ENCODE measurements around the gene HINT2. TPM values are rescaled to one million over a fixed set of nuclear protein-coding genes. Genes with fewer than 3 reads are reported as not detected.

The HINT2 gene
- total and polyA plus RNA-seq, 8 donors = 8.4 to 131 (median 21.0) TPM

GRCh38 chr9:35778496-35778895, 36.3 kb downstream of the HINT2 start:
- intact Hi-C loops (cut with DNase I; ENCODE audit: low total_unique reads) = no loop called here

GRCh38 chr9:35776018-35776417, 38.8 kb downstream of the HINT2 start:
- TF ChIP-seq EP300 (IDR thresholded peaks at IDR 0.05) = no peak
- TF ChIP-seq POLR2AphosphoS5 (IDR thresholded peaks at IDR 0.05) = no peak
- no peak for TF ChIP-seq CTCF (IDR thresholded peaks at IDR 0.05)
- TF ChIP-seq POLR2A (IDR thresholded peaks at IDR 0.05) = no peak
- H3K4me3 ChIP-seq = no peak overlapping the region
- H3K9me3 ChIP-seq = no peaks in the 10 kb centered on the region
- H3K36me3 ChIP-seq = no peaks in the 10 kb centered on the region
- no peak overlapping the region for H3K27ac ChIP-seq
- 89 to 93% (median 90%) methylated on average over 4 of the region's 4 CpGs for WGBS, 5 donors
- H3K27me3 ChIP-seq = no peaks in the 10 kb centered on the region
- peaks cover 8 to 16% (median 12%) of the 10 kb centered on the region in 4 donors for H3K4me1 ChIP-seq
- intact Hi-C loops (cut with DNase I; ENCODE audit: low total_unique reads) = no loop called here
- DNase-seq = no peak

More at GRCh38 chr9:35778496-35778895, 36.3 kb downstream of the HINT2 start:
- H3K36me3 ChIP-seq = no peaks in the 10 kb centered on the region
- 90 to 92% (median 92%) methylated on average over 3 of the region's 3 CpGs for WGBS, 5 donors
- TF ChIP-seq EP300 (IDR thresholded peaks at IDR 0.05) (no peak), POLR2AphosphoS5 (IDR thresholded peaks at IDR 0.05) (no peak), CTCF (IDR thresholded peaks at IDR 0.05) (no peak), POLR2A (IDR thresholded peaks at IDR 0.05) (no peak)
- H3K4me3 ChIP-seq = no peak overlapping the region
- no peaks in the 10 kb centered on the region for H3K4me1 ChIP-seq
- no peak for DNase-seq
- H3K27me3 ChIP-seq = no peaks in the 10 kb centered on the region
- H3K9me3 ChIP-seq = no peaks in the 10 kb centered on the region
- no peak overlapping the region for H3K27ac ChIP-seq

- H3K27ac ChIP-seq = no peak overlapping the region
- no peak overlapping the region for H3K4me3 ChIP-seq
- H3K27me3 ChIP-seq = no peaks in the 10 kb centered on the region
- 72 to 86% (median 75%) methylated on average over 7 of the region's 7 CpGs for WGBS, 5 donors
- H3K9me3 ChIP-seq = no peaks in the 10 kb centered on the region
- peak in 1 of 2 donors; percentile 29 for DNase-seq
- TF ChIP-seq CTCF (IDR thresholded peaks at IDR 0.05) (no peak), POLR2AphosphoS5 (IDR thresholded peaks at IDR 0.05) (no peak), EP300 (IDR thresholded peaks at IDR 0.05) (no peak), POLR2A (IDR thresholded peaks at IDR 0.05) (no peak)
- no peaks in the 10 kb centered on the region for H3K36me3 ChIP-seq
- peaks cover 10 to 25% (median 21%) of the 10 kb centered on the region in 4 donors for H3K4me1 ChIP-seq
- intact Hi-C loops (cut with DNase I; ENCODE audit: low total_unique reads) = no loop called here
Measured at GRCh38 chr9:35774907-35775635, 39.8 kb downstream of the HINT2 start.

- Histone ChIP-seq H3K9me3 (no peaks in the 10 kb centered on the region), H3K27ac (peak overlapping the region in 4 of 5 donors; percentile 7 to 78 (median 64)), H3K36me3 (no peaks in the 10 kb centered on the region), H3K27me3 (no peaks in the 10 kb centered on the region), H3K4me1 (peaks cover 10 to 36% (median 24%) of the 10 kb centered on the region in 4 donors), H3K4me3 (no peak overlapping the region)
- peak in 1 of 2 donors; percentile 61 for DNase-seq
- TF ChIP-seq POLR2A (IDR thresholded peaks at IDR 0.05) (no peak), POLR2AphosphoS5 (IDR thresholded peaks at IDR 0.05) (peak in 1 of 3 donors; percentile 63)
- intact Hi-C loops (cut with DNase I; ENCODE audit: low total_unique reads) = no loop called here
- WGBS, 5 donors = 46 to 62% (median 55%) methylated on average over 3 of the region's 3 CpGs
Measured at GRCh38 chr9:35771943-35772342, 42.9 kb downstream of the HINT2 start.

GRCh38 chr9:35771534-35771933, 43.3 kb downstream of the HINT2 start:
- peak; percentile 77 to 85 for DNase-seq
- WGBS, 5 donors = 20 to 37% (median 29%) methylated on average over 1 of the region's 1 CpG
- Histone ChIP-seq H3K4me3 (peak overlapping the region in 1 of 4 donors; percentile 3), H3K36me3 (no peaks in the 10 kb centered on the region), H3K4me1 (peaks cover 10 to 36% (median 24%) of the 10 kb centered on the region in 4 donors), H3K27me3 (no peaks in the 10 kb centered on the region), H3K9me3 (no peaks in the 10 kb centered on the region), H3K27ac (peak overlapping the region in 4 of 5 donors; percentile 62 to 78 (median 68))
- no peak for TF ChIP-seq EP300 (IDR thresholded peaks at IDR 0.05)
- TF ChIP-seq POLR2AphosphoS5 (IDR thresholded peaks at IDR 0.05) = no peak
- no peak for TF ChIP-seq CTCF (IDR thresholded peaks at IDR 0.05)
- TF ChIP-seq POLR2A (IDR thresholded peaks at IDR 0.05) = no peak
- intact Hi-C loops (cut with DNase I; ENCODE audit: low total_unique reads) = no loop called here

All from stomach (tissue), 9 donors.